Epithelial cell of proximal tubule (primary cell): ENCODE measurements around the gene FBLN2. TPM values are rescaled to one million over a fixed set of nuclear protein-coding genes. Genes with fewer than 3 reads are reported as not detected.

Experiments
- DNase-seq: peaks from one replicate; pipeline ENCODE4 v3.0.0-alpha.2; 2011; ENCODE audit warnings: low read depth
- H3K4me3 ChIP-seq: 2 replicates; pipeline ENCODE4 v1.5.1; 2011; ENCODE audit warnings: low read depth, mild to moderate bottlenecking, low read length
- total RNA-seq: library from RNA; depleted of rRNA; stranded (reverse); fragments of >200 nt; gene quantifications from 2 replicates; pipeline ENCODE4 v1.2.3, GENCODE V29; 2015
- TF ChIP-seq, protein P1 (sequence below): conservative IDR thresholded peaks from 2 replicates; pipeline ENCODE4 v1.5.1; 2012; ENCODE audit warnings: low read depth, mild to moderate bottlenecking, low read length

Gene FBLN2
- total RNA-seq, 1 donor from 2014 or later: 1.1 TPM

DNA sequence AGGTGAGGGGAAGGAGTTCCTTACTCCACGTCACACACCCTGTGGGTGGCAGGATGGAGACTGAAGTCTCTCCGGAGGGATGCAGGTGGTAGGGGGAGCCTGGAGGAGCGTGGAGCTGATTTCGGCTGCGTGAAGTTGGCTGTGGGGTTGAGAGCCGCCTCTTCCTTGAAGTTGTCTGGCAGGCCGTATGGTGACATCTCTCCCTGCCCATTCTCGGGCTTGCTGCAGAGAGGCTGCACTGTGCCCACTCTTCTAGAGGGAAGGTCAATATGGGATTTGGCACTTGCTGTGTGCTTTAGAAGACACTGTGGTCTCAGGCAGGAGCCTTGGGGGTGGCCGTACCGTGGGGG is 13.4 kb upstream of the FBLN2 start:
- no peak for DNase-seq
- TF ChIP-seq, protein P1, sequence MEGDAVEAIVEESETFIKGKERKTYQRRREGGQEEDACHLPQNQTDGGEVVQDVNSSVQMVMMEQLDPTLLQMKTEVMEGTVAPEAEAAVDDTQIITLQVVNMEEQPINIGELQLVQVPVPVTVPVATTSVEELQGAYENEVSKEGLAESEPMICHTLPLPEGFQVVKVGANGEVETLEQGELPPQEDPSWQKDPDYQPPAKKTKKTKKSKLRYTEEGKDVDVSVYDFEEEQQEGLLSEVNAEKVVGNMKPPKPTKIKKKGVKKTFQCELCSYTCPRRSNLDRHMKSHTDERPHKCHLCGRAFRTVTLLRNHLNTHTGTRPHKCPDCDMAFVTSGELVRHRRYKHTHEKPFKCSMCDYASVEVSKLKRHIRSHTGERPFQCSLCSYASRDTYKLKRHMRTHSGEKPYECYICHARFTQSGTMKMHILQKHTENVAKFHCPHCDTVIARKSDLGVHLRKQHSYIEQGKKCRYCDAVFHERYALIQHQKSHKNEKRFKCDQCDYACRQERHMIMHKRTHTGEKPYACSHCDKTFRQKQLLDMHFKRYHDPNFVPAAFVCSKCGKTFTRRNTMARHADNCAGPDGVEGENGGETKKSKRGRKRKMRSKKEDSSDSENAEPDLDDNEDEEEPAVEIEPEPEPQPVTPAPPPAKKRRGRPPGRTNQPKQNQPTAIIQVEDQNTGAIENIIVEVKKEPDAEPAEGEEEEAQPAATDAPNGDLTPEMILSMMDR: no peak
- H3K4me3 ChIP-seq: no peak overlapping the region

DNA sequence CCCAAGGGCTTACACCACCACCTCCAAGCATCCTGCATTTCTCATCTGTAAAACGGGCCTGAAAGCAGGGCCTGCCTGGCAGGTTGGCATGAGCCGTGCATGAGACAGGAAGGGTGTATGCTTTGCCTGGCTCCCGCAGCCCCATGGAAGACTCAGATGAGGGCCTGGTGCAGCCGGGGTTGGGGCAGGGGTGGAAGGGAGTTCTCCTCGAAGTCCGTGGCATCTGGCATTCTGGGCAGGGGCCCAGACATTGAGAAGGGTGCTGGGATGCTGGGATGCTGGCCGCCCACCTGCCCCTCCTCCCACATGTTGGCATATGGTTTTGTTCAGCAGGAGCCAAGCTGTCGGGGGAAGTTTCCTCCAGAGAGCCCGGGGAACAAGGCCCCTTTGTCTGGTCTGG is 13.0 kb upstream of the FBLN2 start:
- H3K4me3 ChIP-seq: no peak overlapping the region
- TF ChIP-seq, protein P1: no peak
- no peak for DNase-seq

DNA sequence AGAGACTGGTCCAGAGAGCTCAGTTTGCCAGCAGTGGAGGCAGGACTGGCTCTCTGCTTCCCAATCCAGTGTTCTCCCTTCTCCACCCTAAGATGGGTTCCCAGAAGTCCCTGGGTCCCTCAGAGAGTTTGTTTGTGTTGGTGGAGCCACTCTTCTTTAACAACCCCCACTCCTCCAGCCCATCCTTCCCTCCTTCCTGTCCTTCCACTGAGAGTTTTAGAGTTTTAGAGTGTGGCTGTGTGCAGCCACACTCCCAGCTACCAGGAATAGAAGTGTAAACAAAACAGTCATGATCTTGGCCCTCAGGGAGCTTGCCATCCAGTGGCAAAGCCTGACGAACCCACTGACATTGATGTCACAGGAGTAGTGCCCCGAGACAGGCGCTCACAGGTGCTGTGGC is 12.5 kb upstream of the FBLN2 start:
- DNase-seq: no peak
- TF ChIP-seq, protein P1: no peak
- H3K4me3 ChIP-seq: no peak overlapping the region

DNA sequence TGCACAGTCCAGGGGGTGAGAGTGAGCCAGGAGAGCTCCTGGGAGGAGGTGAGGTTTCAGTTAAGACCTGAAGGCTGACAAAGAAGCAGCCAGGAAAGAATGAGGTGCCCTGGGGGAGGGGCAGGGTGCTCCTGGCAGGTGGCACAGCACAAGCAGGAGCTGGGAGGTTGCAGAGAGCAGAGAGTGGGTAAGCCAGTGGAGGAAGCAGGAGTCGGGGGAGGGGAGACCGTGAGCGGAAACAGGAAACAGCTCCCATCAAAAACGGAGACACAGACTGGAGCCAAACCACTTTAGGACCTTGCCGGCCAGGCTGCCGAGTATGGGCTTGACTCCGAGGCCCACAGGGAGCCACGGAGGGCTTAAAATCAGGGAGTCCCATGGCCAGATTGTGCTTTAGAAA is 12.1 kb upstream of the FBLN2 start:
- no peak overlapping the region for H3K4me3 ChIP-seq
- TF ChIP-seq, protein P1: no peak
- DNase-seq: no peak

DNA sequence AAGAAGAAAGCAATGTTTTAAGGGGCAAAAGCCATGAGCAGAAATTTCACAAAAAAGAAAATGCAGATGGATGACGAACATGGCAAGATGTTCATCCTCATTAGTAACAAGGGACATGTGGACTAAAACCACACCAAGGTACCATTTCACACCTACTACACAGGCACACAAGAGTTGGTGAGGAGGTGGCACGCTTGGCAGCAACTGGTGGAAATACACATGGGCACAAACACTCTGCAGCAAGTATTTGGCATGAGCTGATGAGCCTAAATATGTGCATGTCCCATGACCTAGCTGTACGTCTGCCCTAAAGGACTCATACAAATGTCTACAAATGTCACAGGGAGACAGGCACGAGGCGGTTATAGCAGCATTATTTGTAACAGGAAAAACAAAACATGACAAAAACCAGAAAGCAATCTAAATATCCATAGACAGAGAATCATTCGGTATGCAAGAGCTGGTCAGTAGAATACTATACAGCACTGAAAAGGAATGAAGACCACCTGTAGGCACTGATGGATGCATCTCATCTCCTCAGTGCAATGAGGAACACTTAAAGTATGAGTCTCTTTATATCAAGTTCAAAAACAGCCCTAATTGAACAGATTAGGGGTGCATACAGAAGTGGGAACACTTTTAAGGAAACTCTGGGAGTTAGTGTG is 11.5 kb upstream of the FBLN2 start:
- DNase-seq: no peak
- H3K4me3 ChIP-seq: no peak overlapping the region
- TF ChIP-seq, protein P1: no peak

DNA sequence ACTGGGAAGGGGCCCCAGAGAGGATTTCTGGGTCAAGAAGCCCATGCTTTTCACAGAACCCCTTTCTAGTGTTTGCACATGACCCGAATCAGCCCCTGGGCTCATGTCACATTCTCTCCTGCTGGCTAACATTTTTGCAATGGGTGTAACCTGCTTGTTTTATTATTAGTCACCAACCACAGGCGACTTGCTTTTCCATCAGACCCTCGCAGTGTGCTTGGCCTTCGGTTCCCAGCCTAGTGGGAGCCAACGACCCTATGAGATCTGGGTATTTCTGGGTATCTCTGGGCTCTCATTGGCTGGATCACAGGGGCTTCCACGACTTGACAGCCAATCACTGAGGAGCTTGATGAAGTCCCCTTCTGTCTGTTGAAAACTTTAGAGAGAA is 11.0 kb upstream of the FBLN2 start:
- peak; percentile 22 for DNase-seq
- TF ChIP-seq, protein P1: no peak
- H3K4me3 ChIP-seq: no peak overlapping the region
